MM.1S (cell line): Measurements from ENCODE around the gene PPWD1.

Source experiments
- EZH2 ChIP-seq: fragments of 300-600 bp; sonication (generic); optimal IDR thresholded peaks from 2 replicates; pipeline ENCODE3; 2017; ENCODE audit warnings: low read depth, mild to moderate bottlenecking, antibody characterized with exemption, low read length, mixed read lengths
- EZH2phosphoT487 ChIP-seq: fragments of 300-600 bp; sonication (generic); IDR thresholded peaks from 2 replicates; pipeline ENCODE4 v1.6.1; 2018; ENCODE audit warnings: antibody characterized with exemption, low read length
- TF ChIP-seq, protein P1 (sequence below): fragments of 300-600 bp; sonication (generic); IDR thresholded peaks from 2 replicates; pipeline ENCODE4 v1.5.1; 2016; ENCODE audit warnings: antibody characterized with exemption, low read length, mixed read lengths

DNA sequence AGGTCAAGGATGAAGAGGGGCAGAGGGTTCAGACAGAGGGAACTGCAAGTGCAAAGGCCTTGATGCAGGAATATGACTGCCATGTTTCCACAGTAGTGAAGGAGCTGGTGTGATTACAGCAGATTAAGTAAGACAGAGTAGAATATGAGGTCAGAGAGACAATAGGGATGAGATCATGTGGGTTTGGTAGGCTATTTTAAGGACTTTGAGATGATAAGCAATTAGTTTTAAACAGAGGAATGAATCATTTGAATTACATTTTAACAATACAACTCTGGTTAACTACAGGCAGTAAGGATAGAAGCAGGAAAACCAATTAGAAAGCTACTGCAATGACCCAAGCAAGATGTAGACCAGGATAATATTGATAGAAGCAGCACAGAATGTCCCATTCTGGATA, 7.8 kb upstream of the PPWD1 start:
- no peak for TF ChIP-seq EZH2
- TF ChIP-seq, protein P1, sequence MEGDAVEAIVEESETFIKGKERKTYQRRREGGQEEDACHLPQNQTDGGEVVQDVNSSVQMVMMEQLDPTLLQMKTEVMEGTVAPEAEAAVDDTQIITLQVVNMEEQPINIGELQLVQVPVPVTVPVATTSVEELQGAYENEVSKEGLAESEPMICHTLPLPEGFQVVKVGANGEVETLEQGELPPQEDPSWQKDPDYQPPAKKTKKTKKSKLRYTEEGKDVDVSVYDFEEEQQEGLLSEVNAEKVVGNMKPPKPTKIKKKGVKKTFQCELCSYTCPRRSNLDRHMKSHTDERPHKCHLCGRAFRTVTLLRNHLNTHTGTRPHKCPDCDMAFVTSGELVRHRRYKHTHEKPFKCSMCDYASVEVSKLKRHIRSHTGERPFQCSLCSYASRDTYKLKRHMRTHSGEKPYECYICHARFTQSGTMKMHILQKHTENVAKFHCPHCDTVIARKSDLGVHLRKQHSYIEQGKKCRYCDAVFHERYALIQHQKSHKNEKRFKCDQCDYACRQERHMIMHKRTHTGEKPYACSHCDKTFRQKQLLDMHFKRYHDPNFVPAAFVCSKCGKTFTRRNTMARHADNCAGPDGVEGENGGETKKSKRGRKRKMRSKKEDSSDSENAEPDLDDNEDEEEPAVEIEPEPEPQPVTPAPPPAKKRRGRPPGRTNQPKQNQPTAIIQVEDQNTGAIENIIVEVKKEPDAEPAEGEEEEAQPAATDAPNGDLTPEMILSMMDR, result no peak
- no peak for TF ChIP-seq EZH2phosphoT487
